Stimulated activated naive CD8-positive, alpha-beta T cell treated with anti-CD3 and anti-CD28 coated beads, Interleukin-15, amount 100 ng/mL, for 72 hours (primary cell): ENCODE measurements around the gene CABLES2.

Experiments used
- ATAC-seq: fragments of 150-1000 bp; cut with Tn5 transposase; 2 replicates; pipeline ENCODE4 v1.10.0; 2021; ENCODE audit warnings: mild to moderate bottlenecking, moderate library complexity
- DNase-seq, 2 donors: peaks; one replicate each; pipeline ENCODE4 v3.0.0; 2021 to 2022
- H3K27ac Mint-ChIP-seq, 2 donors: one replicate each; pipeline ENCODE4 v1.8.0; 2022; ENCODE audit warnings: mild to moderate bottlenecking in 2 of 2, mixed read lengths in 2 of 2, moderate library complexity in 2 of 2
- H3K27me3 Mint-ChIP-seq: one replicate; pipeline ENCODE4 v1.8.0; 2022; ENCODE audit warnings: mixed read lengths
- H3K4me1 Mint-ChIP-seq: one replicate; pipeline ENCODE4 v1.8.0; 2022; ENCODE audit warnings: mild to moderate bottlenecking, mixed read lengths
- H3K4me3 Mint-ChIP-seq, 2 donors: one replicate each; pipeline ENCODE4 v1.8.0; 2022; ENCODE audit warnings: mild to moderate bottlenecking in 2 of 2, mixed read lengths in 2 of 2, moderate library complexity in 1 of 2
- H3K9me3 Mint-ChIP-seq, 2 donors: one replicate each; pipeline ENCODE4 v1.8.0; 2022; ENCODE audit warnings: mixed read lengths in 2 of 2

The CABLES2 gene

DNA sequence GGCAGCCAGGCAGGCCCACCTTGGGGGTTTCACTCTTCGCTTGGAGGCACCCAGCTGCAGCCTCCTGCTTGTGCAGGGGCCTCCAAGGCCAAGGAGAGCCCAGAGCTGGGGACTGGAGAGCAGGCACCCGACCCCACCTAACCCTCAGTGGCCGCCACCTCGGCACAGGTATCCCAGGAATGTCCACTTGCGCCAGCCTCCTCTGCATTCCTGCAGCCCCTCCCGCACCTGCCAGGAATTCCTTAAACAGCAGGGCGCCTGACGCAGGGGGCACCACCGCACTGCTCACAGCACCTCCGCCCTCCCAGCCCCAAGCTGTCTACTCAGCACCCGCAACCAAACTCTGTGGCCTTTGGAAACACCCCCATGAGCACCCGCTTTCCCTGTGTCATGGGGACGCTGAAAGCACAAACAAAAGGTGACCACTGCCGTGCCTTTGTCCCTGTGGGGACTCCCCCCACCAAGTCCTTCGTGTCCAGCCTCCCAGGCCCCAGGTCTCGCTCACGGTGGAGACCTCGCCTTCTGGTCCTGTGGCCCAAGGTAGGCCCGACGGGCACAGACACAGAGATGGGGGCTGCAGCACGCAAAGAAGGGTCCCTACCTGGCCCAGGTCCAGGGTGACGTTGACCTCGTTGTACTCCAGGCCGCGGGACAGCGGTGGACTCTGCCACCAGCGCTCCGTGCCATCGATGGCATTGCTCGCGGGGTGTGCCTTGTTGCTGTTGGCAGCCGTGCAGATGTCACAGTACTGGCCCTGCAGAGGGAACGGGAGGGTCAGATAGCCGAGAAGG, 45.1 kb downstream of the CABLES2 start:
- ATAC-seq: no peak
- H3K4me3 Mint-ChIP-seq: no peak overlapping the region
- no peak overlapping the region for H3K27ac Mint-ChIP-seq
- DNase-seq: no peak
- no peaks in the 10 kb centered on the region for H3K9me3 Mint-ChIP-seq
- H3K4me1 Mint-ChIP-seq: no peaks in the 10 kb centered on the region
- peaks cover 41% of the 10 kb centered on the region for H3K27me3 Mint-ChIP-seq

- H3K27me3 Mint-ChIP-seq: peaks cover 47% of the 10 kb centered on the region
- DNase-seq: no peak
- H3K4me3 Mint-ChIP-seq: no peak overlapping the region
- ATAC-seq: no peak
- no peaks in the 10 kb centered on the region for H3K4me1 Mint-ChIP-seq
- H3K27ac Mint-ChIP-seq: no peak overlapping the region
- H3K9me3 Mint-ChIP-seq: no peaks in the 10 kb centered on the region
Observed at GRCh38 chr20:62360854-62361798, 46.0 kb downstream of the CABLES2 start.

GRCh38 chr20:62359491-62360121, 47.5 kb downstream of the CABLES2 start:
- H3K27me3 Mint-ChIP-seq: peaks cover 32% of the 10 kb centered on the region
- ATAC-seq: no peak
- no peaks in the 10 kb centered on the region for H3K9me3 Mint-ChIP-seq
- H3K4me1 Mint-ChIP-seq: no peaks in the 10 kb centered on the region
- no peak for DNase-seq
- H3K4me3 Mint-ChIP-seq: no peak overlapping the region
- H3K27ac Mint-ChIP-seq: no peak overlapping the region

- no peak for ATAC-seq
- no peak for DNase-seq
- Mint-ChIP-seq H3K27me3 (peaks cover 27% of the 10 kb centered on the region), H3K27ac (peak overlapping the region in 1 of 2 donors; percentile 48), H3K4me3 (no peak overlapping the region), H3K4me1 (no peaks in the 10 kb centered on the region), H3K9me3 (no peaks in the 10 kb centered on the region)
Observed at GRCh38 chr20:62359043-62359490, 48.0 kb downstream of the CABLES2 start.

DNA sequence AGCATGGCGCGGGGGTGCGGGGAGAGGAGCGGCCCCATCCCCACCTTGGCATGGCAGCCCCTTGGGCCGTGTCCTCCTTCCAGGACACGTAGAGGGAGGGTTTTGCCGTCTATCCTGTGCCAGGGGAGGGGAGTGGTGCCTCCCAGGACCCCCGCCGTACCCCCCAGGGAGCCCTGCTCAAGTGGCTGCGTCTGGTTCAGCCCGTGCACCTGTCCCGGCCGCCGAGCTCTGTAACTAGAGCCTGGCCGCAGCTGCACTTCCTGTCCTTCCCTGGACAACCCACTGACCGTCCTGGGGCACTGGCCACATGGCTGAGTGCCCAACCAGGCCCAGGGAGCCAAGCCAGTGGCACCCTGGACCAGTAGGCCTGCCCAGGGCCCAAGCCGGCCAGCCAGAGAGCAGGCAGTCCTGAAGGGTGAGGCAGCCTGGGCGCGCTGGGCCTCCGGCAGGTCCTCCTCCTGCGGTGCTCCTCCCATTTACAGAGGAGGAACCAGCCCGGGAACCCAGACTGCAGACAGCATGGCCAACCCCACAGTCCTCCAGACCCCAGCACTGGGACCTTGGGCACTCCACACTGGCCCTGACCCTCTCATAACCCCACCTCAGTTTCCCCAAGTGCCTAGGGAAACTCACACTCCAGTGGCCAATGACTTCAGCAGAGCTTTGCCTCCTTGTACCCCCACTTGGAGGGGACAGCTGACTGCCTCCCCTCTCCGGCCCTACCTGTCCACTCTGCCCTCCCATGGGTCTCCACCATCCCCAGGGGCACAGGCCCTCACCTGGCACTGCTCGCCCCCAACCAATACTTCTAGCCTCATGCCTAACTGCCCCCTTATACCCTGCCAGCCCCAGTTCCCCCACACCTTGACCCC, 48.7 kb downstream of the CABLES2 start:
- Mint-ChIP-seq H3K4me3 (no peak overlapping the region), H3K9me3 (no peaks in the 10 kb centered on the region), H3K27me3 (peaks cover 24% of the 10 kb centered on the region), H3K27ac (peak overlapping the region in 1 of 2 donors; percentile 48), H3K4me1 (no peaks in the 10 kb centered on the region)
- ATAC-seq: no peak
- no peak for DNase-seq

GRCh38 chr20:62357681-62358080, 49.4 kb downstream of the CABLES2 start:
- Mint-ChIP-seq H3K27ac (no peak overlapping the region), H3K27me3 (peaks cover 20% of the 10 kb centered on the region), H3K9me3 (no peaks in the 10 kb centered on the region), H3K4me1 (no peaks in the 10 kb centered on the region), H3K4me3 (no peak overlapping the region)
- no peak for ATAC-seq
- DNase-seq: no peak

DNA sequence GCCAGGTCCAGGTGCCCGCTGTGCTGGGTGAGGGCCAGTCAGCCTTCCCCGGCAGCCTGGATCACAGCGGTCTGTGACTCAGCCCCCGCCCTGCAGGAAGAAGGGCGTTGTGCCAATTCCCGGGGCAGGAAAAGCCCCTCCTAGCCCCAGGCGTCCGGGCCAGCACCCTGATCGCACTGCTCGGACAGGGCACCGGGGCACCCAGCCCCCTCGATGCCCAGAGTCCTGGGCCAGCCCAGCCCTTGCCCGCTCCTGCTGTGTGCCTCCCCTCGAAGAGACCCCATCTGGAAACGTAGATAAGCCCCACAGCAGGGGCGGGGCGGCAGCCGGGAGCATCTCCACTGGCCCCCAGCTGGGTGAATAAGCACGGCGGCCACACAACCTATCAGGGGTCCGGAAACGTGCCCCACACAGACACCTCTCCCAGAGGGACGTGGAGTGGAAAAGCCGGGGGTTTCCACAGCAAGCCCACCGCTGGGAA, 49.9 kb downstream of the CABLES2 start:
- no peak for DNase-seq
- Mint-ChIP-seq H3K27ac (no peak overlapping the region), H3K4me3 (no peak overlapping the region), H3K27me3 (peaks cover 16% of the 10 kb centered on the region), H3K9me3 (no peaks in the 10 kb centered on the region), H3K4me1 (no peaks in the 10 kb centered on the region)
- no peak for ATAC-seq

GRCh38 chr20:62356589-62357186, 50.4 kb downstream of the CABLES2 start:
- Mint-ChIP-seq H3K27me3 (peaks cover 15% of the 10 kb centered on the region), H3K9me3 (no peaks in the 10 kb centered on the region), H3K27ac (no peak overlapping the region), H3K4me1 (no peaks in the 10 kb centered on the region), H3K4me3 (no peak overlapping the region)
- DNase-seq (no peak), ATAC-seq (no peak)

DNA sequence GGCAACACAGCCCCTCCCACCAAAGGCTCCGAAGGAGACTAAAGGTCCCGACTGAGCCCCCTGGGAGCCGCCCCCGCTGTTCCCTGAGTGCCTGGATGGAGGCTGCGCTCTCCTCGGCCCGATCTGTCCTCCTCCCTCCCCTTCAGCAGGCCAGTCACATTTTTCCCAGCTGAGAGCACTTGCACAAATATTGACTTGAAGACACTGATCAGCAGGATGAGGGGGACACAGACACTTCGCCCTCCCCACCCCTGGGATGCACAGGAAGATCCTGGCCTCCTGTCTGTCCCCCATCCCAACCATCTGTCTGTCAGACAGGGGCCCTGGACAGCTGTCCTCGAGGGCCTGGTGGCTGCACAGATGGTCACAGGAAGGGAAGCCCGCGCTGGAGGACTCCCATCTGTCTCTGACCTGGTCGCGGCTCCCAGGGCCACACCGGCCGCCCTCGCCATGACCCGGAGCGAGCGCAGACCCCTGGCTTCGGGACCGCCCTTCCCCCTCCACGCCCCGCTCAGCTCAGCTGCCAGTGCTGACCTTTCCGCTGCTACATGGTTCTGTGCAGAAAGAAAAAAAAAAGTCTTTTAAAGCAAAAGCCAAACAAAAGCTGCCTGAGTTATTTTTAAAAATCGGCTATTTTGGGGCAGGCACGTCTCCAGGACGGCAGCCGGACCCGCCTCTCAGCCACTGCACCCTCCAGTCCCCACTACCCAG, 51.1 kb downstream of the CABLES2 start:
- no peaks in the 10 kb centered on the region for H3K4me1 Mint-ChIP-seq
- no peak for ATAC-seq

GRCh38 chr20:62355516-62355877, 51.6 kb downstream of the CABLES2 start:
- H3K27ac Mint-ChIP-seq: no peak overlapping the region
- ATAC-seq (no peak), DNase-seq (no peak)
- no peaks in the 10 kb centered on the region for H3K4me1 Mint-ChIP-seq
- peaks cover 15% of the 10 kb centered on the region for H3K27me3 Mint-ChIP-seq
- no peak overlapping the region for H3K4me3 Mint-ChIP-seq
- H3K9me3 Mint-ChIP-seq: no peaks in the 10 kb centered on the region

More for the DNA sequence above, 51.1 kb downstream of the CABLES2 start:
- H3K4me3 Mint-ChIP-seq: no peak overlapping the region
- DNase-seq: no peak
- peaks cover 15% of the 10 kb centered on the region for H3K27me3 Mint-ChIP-seq
- no peak overlapping the region for H3K27ac Mint-ChIP-seq
- H3K9me3 Mint-ChIP-seq: no peaks in the 10 kb centered on the region

DNA sequence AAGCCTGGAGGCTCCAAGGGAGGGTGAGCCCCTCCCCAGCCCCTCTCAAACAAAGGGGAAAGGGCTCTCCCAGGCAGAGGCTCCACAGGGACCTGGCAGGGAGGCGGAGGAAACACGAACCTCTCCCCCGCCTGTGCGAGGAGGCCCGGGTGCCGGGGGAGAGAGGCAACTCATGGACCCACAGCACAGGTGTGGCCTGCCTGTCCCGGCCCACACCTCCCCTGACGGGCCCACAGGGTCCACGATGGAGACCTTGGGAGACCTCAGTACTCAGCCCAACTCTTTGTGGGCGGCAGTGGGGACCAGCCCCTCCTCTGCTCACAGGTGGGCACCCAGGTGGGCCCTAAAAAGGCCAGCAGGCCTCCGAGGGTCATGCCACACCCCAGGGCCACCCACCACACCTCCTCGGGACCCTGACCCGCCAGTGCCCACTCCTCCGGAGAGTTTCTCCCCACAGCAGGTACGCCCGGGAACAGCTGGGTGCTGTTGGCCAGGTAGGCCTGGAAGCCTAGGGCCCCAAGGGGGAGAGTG, 52.2 kb downstream of the CABLES2 start:
- Mint-ChIP-seq H3K27ac (no peak overlapping the region), H3K9me3 (no peaks in the 10 kb centered on the region), H3K4me1 (no peaks in the 10 kb centered on the region), H3K4me3 (no peak overlapping the region), H3K27me3 (peaks cover 15% of the 10 kb centered on the region)
- DNase-seq (no peak), ATAC-seq (no peak)

GRCh38 chr20:62354031-62354808, 52.9 kb downstream of the CABLES2 start:
- peaks cover 15% of the 10 kb centered on the region for H3K27me3 Mint-ChIP-seq
- no peaks in the 10 kb centered on the region for H3K4me1 Mint-ChIP-seq
- H3K4me3 Mint-ChIP-seq: no peak overlapping the region
- peaks cover 3 to 5% of the 10 kb centered on the region in 2 donors for H3K9me3 Mint-ChIP-seq
- no peak for DNase-seq
- H3K27ac Mint-ChIP-seq: no peak overlapping the region
- no peak for ATAC-seq

- no peak overlapping the region for H3K4me3 Mint-ChIP-seq
- peaks cover 9% of the 10 kb centered on the region for H3K27me3 Mint-ChIP-seq
- DNase-seq: no peak
- H3K4me1 Mint-ChIP-seq: no peaks in the 10 kb centered on the region
- no peak overlapping the region for H3K27ac Mint-ChIP-seq
- peak; percentile 10 for ATAC-seq
- H3K9me3 Mint-ChIP-seq: peaks cover 8 to 13% of the 10 kb centered on the region in 2 donors
Observed at GRCh38 chr20:62353289-62354030, 53.6 kb downstream of the CABLES2 start.
